Measurements from ENCODE around the gene NEGR1. TPM values are rescaled to one million over a fixed set of nuclear protein-coding genes. Genes with fewer than 3 reads are reported as not detected.
"Not testable (repeated sequence)": the region's sequence is repeated elsewhere in the genome, so short reads cannot be mapped to it uniquely, and the experiment has no call there.

The NEGR1 gene
- total RNA-seq, 1 experiment from 2014 or later, result 1.2 TPM

DNA sequence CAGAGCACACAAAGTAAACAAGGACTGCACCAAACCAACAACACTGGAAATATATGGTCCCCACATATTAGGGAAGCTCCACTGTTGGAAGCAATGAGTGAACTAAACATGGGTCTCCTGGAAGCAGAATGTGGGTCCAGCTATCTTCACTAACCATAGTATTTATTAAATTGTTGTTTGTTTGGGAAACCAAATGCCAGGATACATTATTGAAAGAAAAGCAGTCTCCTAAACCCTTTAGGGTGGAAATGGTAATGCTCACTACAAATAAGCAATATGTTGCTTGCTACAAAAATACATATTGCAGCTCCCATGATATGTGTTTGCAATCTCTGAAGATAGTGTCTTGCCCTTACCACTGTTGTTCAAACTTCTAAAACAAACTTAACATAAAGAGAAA, 2.2 kb downstream of the NEGR1 start:
- H3K27ac ChIP-seq, result no peak overlapping the region
- no peak for DNase-seq
- no peaks in the 10 kb centered on the region for H3K27me3 ChIP-seq
- no peaks in the 10 kb centered on the region for H3K36me3 ChIP-seq
- no peaks in the 10 kb centered on the region for H3K9me3 ChIP-seq (replicated peaks)
- H3K4me3 ChIP-seq, result no peak overlapping the region
- no peaks in the 10 kb centered on the region for H3K4me1 ChIP-seq

DNA sequence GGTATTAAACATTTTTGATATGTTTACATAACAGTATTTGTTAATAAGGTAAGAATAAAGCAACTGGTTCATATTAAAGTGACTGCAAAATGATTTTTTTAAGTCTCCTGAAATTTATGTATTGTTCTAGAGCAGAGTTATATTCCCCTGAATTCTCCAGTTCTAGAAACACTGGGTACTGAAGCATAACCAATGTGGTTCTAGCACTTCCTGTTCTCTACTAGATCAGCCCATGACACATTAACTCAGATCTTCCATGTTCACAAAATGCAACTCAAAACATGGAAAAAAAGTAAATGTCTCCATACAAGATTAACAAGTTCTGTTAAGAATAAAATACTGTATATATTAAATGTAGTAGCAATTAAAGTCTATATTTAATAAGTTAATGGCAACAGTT, 3.9 kb downstream of the NEGR1 start:
- H3K9me3 ChIP-seq (replicated peaks), result no peaks in the 10 kb centered on the region
- H3K27me3 ChIP-seq, result no peaks in the 10 kb centered on the region
- no peak overlapping the region for H3K27ac ChIP-seq
- no peak overlapping the region for H3K4me3 ChIP-seq
- no peak for DNase-seq
- no peaks in the 10 kb centered on the region for H3K36me3 ChIP-seq
- H3K4me1 ChIP-seq, result no peaks in the 10 kb centered on the region

DNA sequence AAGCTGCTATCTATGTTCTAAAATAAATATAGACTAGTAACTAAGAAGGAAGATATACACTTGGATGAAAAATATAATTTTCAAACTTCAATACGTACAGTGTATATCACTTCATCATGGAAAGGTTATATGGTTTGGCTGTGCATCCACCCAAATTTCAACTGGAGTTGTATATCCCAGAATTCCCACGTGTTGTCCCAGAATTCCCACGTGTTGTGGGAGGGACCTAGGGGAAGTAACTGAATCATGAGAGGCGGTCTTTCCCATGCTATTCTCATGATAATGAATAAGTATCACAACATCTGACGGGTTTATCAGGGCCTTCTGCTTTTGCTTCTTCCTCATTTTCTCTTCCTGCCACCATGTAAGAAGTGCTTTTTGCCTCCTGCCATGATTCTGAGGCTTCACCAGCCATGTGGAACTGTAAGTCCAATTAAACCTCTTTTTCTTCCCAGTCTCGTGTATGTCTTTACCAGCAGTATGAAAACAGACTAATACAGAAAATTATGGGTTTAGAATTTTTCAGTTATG, 10.7 kb downstream of the NEGR1 start:
- Histone ChIP-seq H3K9me3 (replicated peaks) (no peaks in the 10 kb centered on the region), H3K27ac (no peak overlapping the region), H3K4me3 (no peak overlapping the region), H3K36me3 (no peaks in the 10 kb centered on the region), H3K27me3 (no peaks in the 10 kb centered on the region), H3K4me1 (no peaks in the 10 kb centered on the region)
- DNase-seq, result no peak

DNA sequence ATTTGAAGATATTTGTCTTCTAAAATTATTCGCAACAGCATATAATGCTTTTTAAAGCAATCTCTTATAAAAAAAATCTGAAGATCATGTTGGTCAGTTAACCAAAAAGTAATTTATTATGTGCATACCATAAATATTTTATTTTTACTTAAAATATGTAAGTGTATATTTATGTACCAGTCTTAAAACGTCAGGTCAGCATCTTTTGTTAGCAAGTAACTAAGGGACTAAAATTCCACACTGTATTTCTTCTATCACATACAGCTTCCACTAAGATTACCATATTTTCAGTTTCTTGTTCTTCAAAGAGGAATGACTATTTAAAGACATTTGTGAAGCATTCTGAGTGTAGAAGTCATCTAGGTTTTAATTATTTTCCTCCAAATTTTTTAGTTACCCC, 19.6 kb downstream of the NEGR1 start:
- no peaks in the 10 kb centered on the region for H3K9me3 ChIP-seq (replicated peaks)
- H3K4me1 ChIP-seq, result no peaks in the 10 kb centered on the region
- DNase-seq, result no peak
- H3K27me3 ChIP-seq, result no peaks in the 10 kb centered on the region
- no peaks in the 10 kb centered on the region for H3K36me3 ChIP-seq
- no peak overlapping the region for H3K4me3 ChIP-seq
- H3K27ac ChIP-seq, result no peak overlapping the region

DNA sequence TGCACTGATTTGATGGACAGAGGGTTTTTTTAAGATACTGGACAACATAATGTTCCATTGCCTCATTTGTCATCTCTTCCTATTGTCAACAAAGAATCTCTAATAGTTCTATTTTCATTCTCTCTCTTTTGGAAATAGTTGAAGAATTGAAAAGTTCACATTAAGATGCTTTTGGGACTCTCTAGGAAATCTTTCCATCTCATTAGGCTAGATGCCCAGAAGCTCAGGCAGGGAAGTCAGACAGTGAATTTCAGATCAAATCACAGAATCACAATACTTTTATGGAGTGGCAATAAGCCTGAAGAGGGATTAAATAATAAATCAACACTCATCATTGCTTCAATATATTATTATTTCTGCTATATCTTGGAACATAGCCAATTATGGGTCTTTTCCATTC, 29.2 kb downstream of the NEGR1 start:
- Histone ChIP-seq H3K9me3 (replicated peaks) (no peaks in the 10 kb centered on the region), H3K27ac (no peak overlapping the region), H3K4me1 (no peaks in the 10 kb centered on the region), H3K36me3 (no peaks in the 10 kb centered on the region), H3K27me3 (0 out of 2 replicates have a peak, but pooled peaks cover 2% of the 10 kb centered on the region), H3K4me3 (no peak overlapping the region)
- DNase-seq, result no peak

DNA sequence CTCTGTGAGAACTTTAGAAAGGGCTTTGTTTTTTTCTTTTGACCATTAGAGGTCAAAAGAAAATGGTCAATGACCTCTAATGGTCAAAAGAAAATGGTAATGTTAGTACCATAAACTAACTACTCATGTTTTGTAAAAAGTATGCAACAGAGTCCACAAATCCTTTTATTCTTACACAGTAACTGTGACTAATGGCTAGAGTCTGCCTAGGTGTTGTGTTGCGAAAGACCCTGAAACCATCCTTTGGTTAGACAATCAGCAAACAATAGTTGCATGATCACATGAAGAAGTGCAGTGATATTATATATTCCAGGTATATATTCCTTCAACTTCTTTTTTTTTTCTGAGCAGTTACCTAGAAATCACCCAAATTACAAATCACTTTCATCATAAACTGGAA, 40.9 kb downstream of the NEGR1 start:
- no peak for DNase-seq
- Histone ChIP-seq H3K36me3 (no peaks in the 10 kb centered on the region), H3K4me1 (no peaks in the 10 kb centered on the region), H3K27me3 (no peaks in the 10 kb centered on the region), H3K27ac (no peak overlapping the region), H3K4me3 (no peak overlapping the region), H3K9me3 (replicated peaks) (no peaks in the 10 kb centered on the region)

DNA sequence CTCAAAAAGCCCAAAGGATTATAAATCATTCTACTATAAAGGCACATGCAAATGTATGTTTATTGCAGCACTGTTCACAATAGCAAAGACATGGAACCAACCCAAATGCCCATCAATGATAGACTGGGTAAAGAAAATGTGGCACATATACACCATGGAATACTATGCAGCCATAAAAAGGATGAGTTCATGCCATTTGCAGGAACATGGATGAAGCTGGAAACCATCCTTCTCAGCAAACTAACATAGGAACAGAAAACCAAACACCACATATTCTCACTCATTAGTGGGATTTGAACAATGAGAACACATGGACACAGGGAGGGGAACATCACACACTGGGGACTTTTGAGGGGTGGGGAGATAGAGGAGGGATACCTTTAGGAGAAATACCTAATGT, 46.4 kb downstream of the NEGR1 start:
- not testable (repeated sequence) for H3K4me1 ChIP-seq; H3K27me3 ChIP-seq; H3K9me3 ChIP-seq (replicated peaks); DNase-seq; H3K4me3 ChIP-seq; H3K27ac ChIP-seq; H3K36me3 ChIP-seq

DNA sequence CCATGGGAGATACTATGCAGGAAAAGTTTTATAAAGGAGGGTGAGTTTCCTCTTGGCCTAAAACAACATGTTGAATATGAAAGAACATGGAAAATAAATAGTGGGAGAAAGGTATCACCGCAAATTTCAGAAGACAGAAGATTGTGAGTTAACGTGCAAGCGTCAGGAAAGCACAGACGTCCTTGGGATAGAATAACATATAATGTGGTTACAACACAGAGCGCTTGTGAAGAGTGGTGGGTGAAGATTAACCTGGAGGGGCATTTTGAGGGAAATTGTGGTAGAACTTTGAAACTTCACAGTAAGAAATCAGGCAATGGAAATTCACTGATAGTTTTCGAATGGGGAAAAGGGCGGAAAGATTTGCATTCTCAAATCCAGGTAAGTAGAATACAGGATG, 47.3 kb downstream of the NEGR1 start:
- Histone ChIP-seq H3K36me3 (no peaks in the 10 kb centered on the region), H3K4me3 (no peak overlapping the region), H3K27me3 (no peaks in the 10 kb centered on the region), H3K4me1 (no peaks in the 10 kb centered on the region), H3K27ac (no peak overlapping the region), H3K9me3 (replicated peaks) (no peaks in the 10 kb centered on the region)
- DNase-seq, result no peak

DNA sequence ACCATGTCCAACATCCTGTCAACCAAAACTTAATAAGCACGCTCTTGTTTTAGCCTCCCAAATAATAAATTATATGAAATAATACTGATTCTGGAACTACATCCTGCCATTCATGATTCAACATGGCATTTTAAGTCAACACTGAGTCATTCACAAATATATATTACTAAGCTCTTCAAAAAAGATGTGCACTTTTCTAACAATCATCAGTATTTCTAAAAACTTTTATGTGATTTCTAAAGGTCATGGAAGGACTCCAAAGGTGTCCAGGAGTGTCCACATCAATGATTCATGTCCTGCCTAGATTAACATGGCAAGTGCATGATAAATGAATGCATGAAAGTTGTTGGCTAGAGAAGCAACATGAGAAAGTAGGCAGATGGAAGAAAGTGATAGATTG, 51.6 kb downstream of the NEGR1 start:
- no peak for DNase-seq
- no peak overlapping the region for H3K4me3 ChIP-seq
- H3K9me3 ChIP-seq (replicated peaks), result no peaks in the 10 kb centered on the region
- no peaks in the 10 kb centered on the region for H3K4me1 ChIP-seq
- H3K36me3 ChIP-seq, result no peaks in the 10 kb centered on the region
- no peak overlapping the region for H3K27ac ChIP-seq
- no peaks in the 10 kb centered on the region for H3K27me3 ChIP-seq

DNA sequence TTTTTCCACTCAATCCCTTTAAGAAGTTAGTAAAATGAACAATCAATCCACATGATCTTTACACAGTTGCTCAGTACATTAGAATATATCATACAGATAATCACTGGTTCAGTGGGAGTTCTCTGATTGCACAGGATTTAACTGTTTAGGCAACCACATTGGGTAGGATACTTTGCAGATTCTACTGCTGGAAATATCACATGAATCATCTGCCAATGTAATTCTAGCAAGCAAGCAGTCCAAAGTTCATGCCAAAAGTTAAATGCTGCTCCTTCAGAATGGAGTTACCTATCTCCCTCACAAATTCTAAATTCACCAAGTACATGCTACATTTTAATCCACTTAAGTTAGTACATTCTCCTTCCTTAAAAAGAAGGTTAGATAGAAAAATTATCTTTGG, 52.4 kb downstream of the NEGR1 start:
- no peaks in the 10 kb centered on the region for H3K36me3 ChIP-seq
- H3K27ac ChIP-seq, result no peak overlapping the region
- no peak for DNase-seq

DNA sequence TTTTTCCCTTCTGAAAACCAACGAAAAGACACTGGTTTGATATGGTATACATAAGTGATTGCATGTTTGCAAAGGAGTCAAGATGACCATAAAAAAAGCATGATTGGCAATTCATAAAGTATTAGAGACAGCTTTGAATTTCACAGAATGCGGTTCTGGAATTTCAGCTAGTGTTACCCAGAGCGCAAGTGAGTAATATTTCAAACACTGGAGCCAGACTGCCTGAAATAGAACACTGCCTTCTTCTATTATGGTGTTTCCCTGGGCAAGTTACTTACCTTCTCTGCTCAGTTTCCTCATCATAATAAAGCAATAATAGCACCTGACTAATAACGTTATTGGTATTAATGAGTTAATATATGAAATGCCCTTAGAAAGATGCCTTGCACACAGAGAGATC, 54.7 kb downstream of the NEGR1 start:
- Histone ChIP-seq H3K9me3 (replicated peaks) (no peaks in the 10 kb centered on the region), H3K27me3 (no peaks in the 10 kb centered on the region), H3K36me3 (no peaks in the 10 kb centered on the region), H3K27ac (no peak overlapping the region), H3K4me3 (no peak overlapping the region), H3K4me1 (no peaks in the 10 kb centered on the region)
- no peak for DNase-seq

More for the DNA sequence above, 52.4 kb downstream of the NEGR1 start:
- H3K4me3 ChIP-seq, result no peak overlapping the region
- no peaks in the 10 kb centered on the region for H3K27me3 ChIP-seq
- H3K4me1 ChIP-seq, result no peaks in the 10 kb centered on the region
- no peaks in the 10 kb centered on the region for H3K9me3 ChIP-seq (replicated peaks)

DNA sequence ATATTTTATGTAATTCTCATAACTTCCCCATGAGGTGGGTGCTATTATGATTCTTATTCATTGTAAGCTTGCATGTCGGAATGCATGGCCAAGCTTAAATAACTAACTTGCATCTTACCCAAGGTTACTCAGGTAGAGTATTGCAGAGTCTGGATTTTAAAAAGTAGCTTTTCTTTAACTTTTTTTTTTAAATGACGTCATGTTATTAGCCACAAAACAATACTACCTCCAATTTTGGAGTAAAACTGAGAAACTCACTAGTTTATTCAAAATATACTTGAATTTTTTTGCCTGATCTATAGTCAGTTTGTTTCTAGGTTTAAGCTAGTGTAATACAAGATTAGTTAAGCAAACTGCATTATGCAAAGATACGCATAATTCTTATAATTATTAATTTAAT, 57.8 kb downstream of the NEGR1 start:
- no peak overlapping the region for H3K4me3 ChIP-seq
- H3K4me1 ChIP-seq, result no peaks in the 10 kb centered on the region
- H3K9me3 ChIP-seq (replicated peaks), result no peaks in the 10 kb centered on the region
- H3K27me3 ChIP-seq, result no peaks in the 10 kb centered on the region
- DNase-seq, result no peak
- no peak overlapping the region for H3K27ac ChIP-seq
- H3K36me3 ChIP-seq, result no peaks in the 10 kb centered on the region

DNA sequence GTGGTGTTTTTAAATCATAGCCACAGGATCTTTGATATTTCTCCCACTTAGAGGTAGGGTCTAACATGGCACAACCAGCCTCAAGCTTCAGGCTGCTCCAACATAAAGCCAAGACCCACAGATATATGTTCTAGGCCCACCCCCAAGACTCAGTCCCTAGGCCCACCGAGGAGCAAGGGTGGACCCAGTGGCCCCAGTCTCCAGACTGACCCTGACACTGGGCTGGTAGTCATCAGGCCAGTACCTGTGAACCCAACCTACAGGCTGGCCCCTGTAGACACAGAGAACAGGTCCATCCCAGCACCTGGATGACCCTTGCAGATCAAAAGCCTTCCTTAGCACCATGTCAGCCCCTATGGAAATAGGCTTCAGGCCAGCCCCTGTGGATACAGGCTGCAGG, 60.5 kb downstream of the NEGR1 start:
- Histone ChIP-seq H3K9me3 (replicated peaks) (no peaks in the 10 kb centered on the region), H3K4me1 (no peaks in the 10 kb centered on the region), H3K4me3 (no peak overlapping the region), H3K27me3 (0 out of 2 replicates have a peak, but pooled peaks cover 2% of the 10 kb centered on the region), H3K27ac (no peak overlapping the region), H3K36me3 (no peaks in the 10 kb centered on the region)
- DNase-seq, result no peak

DNA sequence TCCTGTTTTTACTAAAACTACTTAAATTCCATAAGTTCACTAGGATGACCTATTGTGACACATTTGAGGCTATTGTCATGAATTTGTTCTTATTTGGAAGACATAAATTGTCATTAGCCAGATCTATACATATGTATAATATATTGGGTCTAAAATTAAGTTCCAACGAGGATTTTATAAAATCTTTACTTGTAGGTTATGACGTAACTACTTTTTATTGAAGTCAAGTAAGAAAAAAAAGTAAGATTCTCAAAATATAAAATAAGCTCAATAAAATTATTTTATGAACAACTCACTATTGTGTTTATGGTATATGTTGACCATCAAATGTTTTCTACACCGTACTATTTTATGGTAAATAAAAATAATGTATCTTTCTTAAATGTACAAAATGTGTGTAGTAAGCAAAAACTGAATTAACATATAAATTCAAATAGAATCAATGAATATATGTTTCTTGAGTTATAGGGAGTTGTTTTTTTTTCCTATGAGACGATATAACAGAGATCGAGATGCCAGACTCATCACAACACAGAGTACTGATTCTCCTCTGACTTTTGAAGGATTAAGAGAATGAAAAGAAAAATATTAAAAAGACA, 64.1 kb downstream of the NEGR1 start:
- H3K4me1 ChIP-seq, result no peaks in the 10 kb centered on the region
- no peak for DNase-seq
- H3K4me3 ChIP-seq, result no peak overlapping the region
- H3K27ac ChIP-seq, result no peak overlapping the region
- H3K27me3 ChIP-seq, result 0 out of 2 replicates have a peak, but pooled peaks cover 2% of the 10 kb centered on the region
- no peaks in the 10 kb centered on the region for H3K9me3 ChIP-seq (replicated peaks)
- no peaks in the 10 kb centered on the region for H3K36me3 ChIP-seq

DNA sequence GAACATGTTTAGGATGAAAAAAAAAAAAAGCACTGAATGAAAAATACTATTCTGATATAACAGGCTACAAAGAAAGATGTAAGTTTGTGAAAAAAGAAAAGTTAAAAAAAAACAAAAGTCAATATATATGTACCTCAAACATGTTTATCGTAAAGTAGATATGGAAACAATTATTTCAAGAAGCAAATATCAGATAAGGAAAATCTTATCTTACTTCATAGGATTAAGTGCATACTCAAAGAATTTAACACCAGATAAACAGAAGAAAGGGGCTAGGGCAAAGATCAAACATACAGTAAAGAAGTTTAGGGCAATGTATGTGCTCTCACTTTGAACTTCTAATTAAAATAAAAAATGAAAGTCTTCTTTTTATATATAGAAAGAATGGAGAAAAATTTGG, 75.3 kb downstream of the NEGR1 start:
- peaks cover 9% of the 10 kb centered on the region; the same call in 1 of the 2 replicates for H3K27me3 ChIP-seq
- H3K27ac ChIP-seq, result no peak overlapping the region
- DNase-seq, result no peak
- no peaks in the 10 kb centered on the region for H3K36me3 ChIP-seq
- no peaks in the 10 kb centered on the region for H3K4me1 ChIP-seq
- H3K9me3 ChIP-seq (replicated peaks), result no peaks in the 10 kb centered on the region
- H3K4me3 ChIP-seq, result no peak overlapping the region

DNA sequence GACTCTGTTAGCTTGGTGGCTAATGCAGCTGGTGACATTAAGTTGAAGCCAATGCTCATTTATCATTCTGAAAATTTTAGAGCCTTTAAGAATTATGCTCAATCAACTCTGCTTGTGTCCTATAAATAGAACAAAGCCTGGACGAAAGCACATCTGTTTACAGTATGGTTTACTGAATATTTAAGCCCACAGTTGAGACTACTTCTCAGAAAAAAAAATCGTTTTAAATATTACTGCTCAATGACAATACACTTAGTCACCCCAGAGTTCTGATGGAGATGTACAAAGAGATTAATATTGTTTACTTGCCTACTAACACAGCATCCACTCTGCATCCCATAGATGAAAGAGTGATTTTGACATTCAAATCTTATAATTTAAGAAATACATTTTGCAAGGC, 79.6 kb downstream of the NEGR1 start:
- DNase-seq, result no peak
- Histone ChIP-seq H3K27me3 (0 out of 2 replicates have a peak, but pooled peaks cover 3% of the 10 kb centered on the region), H3K4me1 (no peaks in the 10 kb centered on the region), H3K4me3 (no peak overlapping the region), H3K36me3 (no peaks in the 10 kb centered on the region), H3K27ac (no peak overlapping the region), H3K9me3 (replicated peaks) (no peaks in the 10 kb centered on the region)
